ENCODE measurements around the gene PLPP7. TPM values are rescaled to one million over a fixed set of nuclear protein-coding genes. Genes with fewer than 3 reads are reported as not detected.

PLPP7 gene
- total RNA-seq, 1 donor from 2014 or later = 17.3 TPM

DNA sequence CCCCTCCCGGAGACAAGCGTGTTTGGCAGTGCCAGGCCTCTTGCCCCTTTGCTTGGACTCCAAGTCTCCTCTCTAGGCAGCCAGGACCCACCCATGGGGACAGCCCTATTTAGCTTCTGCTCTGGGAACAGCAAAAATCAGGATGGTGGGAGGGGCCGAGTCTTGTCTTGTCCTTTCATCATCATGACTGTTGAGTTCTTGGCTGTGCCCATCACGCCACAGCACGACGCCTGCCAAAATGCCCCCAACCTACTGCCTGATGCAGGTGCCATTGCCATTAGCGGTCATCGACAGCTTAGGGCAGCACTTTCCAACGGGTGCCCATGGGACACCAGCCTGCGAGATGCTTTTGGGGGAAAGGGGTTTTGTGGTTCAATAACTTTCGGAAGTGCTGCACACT, 18.9 kb downstream of the PLPP7 start:
- Mint-ChIP-seq H3K9me3 (ENCODE audit: unreplicated experiment) (peaks cover 7% of the 10 kb centered on the region), H3K27me3 (ENCODE audit: unreplicated experiment) (peaks cover 7% of the 10 kb centered on the region), H3K36me3 (ENCODE audit: unreplicated experiment) (no peaks in the 10 kb centered on the region), H3K27ac (ENCODE audit: unreplicated experiment) (no peak overlapping the region), H3K4me1 (ENCODE audit: low read depth, unreplicated experiment) (peaks cover 7% of the 10 kb centered on the region), H3K4me3 (ENCODE audit: unreplicated experiment) (no peak overlapping the region)
- DNase-seq = no peak
- no peak for TF ChIP-seq CTCF (IDR thresholded peaks at IDR 0.05; ENCODE audit: partially characterized antibody, unreplicated experiment)

DNA sequence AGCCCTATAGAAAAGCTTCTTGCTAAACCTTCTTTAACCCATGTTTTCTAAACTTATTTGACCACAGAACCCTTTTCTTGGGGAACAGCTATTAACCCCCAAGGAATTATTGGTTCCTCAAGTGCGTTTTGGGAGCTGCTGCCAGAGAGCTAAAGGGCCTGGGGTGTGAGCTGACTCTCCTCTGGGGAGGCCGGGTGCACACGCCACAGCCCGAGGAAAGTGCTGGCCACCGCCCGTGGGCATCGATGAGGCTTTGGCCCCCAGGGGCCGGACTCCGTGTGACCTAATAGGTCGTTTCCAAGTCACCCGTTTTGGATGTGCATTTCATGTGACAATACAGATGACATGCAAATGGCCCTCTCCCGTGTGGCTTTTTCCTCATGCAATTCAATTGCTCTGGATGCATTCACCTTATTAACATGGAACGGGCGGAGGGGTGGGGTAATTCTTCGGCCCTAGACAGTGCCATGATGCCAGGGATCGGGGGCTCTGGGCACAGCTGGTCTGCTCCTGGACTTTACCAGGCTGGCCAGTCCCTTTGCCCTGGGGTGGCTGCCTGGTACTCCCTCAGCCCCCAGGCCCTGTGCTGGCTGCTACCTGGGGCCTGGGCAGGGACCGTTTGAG, 19.5 kb downstream of the PLPP7 start:
- Mint-ChIP-seq H3K4me3 (ENCODE audit: unreplicated experiment) (no peak overlapping the region), H3K9me3 (ENCODE audit: unreplicated experiment) (peaks cover 7% of the 10 kb centered on the region), H3K27me3 (ENCODE audit: unreplicated experiment) (peaks cover 7% of the 10 kb centered on the region), H3K36me3 (ENCODE audit: unreplicated experiment) (no peaks in the 10 kb centered on the region), H3K4me1 (ENCODE audit: low read depth, unreplicated experiment) (peaks cover 7% of the 10 kb centered on the region), H3K27ac (ENCODE audit: unreplicated experiment) (no peak overlapping the region)
- DNase-seq = no peak
- no peak for TF ChIP-seq CTCF (IDR thresholded peaks at IDR 0.05; ENCODE audit: partially characterized antibody, unreplicated experiment)

GRCh38 chr9:131309530-131310276, 20.2 kb downstream of the PLPP7 start:
- no peak for DNase-seq
- Mint-ChIP-seq H3K4me1 (ENCODE audit: low read depth, unreplicated experiment) (peaks cover 4% of the 10 kb centered on the region), H3K9me3 (ENCODE audit: unreplicated experiment) (peaks cover 7% of the 10 kb centered on the region)

GRCh38 chr9:131310833-131311554, 21.5 kb downstream of the PLPP7 start:
- Mint-ChIP-seq H3K27me3 (ENCODE audit: unreplicated experiment) (peaks cover 7% of the 10 kb centered on the region), H3K36me3 (ENCODE audit: unreplicated experiment) (no peaks in the 10 kb centered on the region), H3K9me3 (ENCODE audit: unreplicated experiment) (peaks cover 7% of the 10 kb centered on the region), H3K4me1 (ENCODE audit: low read depth, unreplicated experiment) (peaks cover 3% of the 10 kb centered on the region), H3K4me3 (ENCODE audit: unreplicated experiment) (no peak overlapping the region), H3K27ac (ENCODE audit: unreplicated experiment) (no peak overlapping the region)
- TF ChIP-seq CTCF (IDR thresholded peaks at IDR 0.05; ENCODE audit: partially characterized antibody, unreplicated experiment) = no peak
- no peak for DNase-seq

More at GRCh38 chr9:131309530-131310276, 20.2 kb downstream of the PLPP7 start:
- Mint-ChIP-seq H3K27ac (ENCODE audit: unreplicated experiment) (no peak overlapping the region), H3K4me3 (ENCODE audit: unreplicated experiment) (no peak overlapping the region), H3K27me3 (ENCODE audit: unreplicated experiment) (peaks cover 7% of the 10 kb centered on the region), H3K36me3 (ENCODE audit: unreplicated experiment) (no peaks in the 10 kb centered on the region)
- TF ChIP-seq CTCF (IDR thresholded peaks at IDR 0.05; ENCODE audit: partially characterized antibody, unreplicated experiment) = no peak
